Activated CD8-positive, alpha-beta memory T cell treated with anti-CD3 and anti-CD28 coated beads, Interleukin-2, amount 50 U/mL, for 1 hour (primary cell): ENCODE measurements around the gene AADACL3.
"Not testable (repeated sequence)": the region's sequence is repeated elsewhere in the genome, so short reads cannot be mapped to it uniquely, and the experiment has no call there.

ENCODE experiments used
- DNase-seq: peaks from one replicate; pipeline ENCODE4 v3.0.0-alpha.2; 2020; ENCODE audit errors: extremely low read depth

AADACL3 gene, protein sequence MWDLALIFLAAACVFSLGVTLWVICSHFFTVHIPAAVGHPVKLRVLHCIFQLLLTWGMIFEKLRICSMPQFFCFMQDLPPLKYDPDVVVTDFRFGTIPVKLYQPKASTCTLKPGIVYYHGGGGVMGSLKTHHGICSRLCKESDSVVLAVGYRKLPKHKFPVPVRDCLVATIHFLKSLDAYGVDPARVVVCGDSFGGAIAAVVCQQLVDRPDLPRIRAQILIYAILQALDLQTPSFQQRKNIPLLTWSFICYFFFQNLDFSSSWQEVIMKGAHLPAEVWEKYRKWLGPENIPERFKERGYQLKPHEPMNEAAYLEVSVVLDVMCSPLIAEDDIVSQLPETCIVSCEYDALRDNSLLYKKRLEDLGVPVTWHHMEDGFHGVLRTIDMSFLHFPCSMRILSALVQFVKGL

DNA sequence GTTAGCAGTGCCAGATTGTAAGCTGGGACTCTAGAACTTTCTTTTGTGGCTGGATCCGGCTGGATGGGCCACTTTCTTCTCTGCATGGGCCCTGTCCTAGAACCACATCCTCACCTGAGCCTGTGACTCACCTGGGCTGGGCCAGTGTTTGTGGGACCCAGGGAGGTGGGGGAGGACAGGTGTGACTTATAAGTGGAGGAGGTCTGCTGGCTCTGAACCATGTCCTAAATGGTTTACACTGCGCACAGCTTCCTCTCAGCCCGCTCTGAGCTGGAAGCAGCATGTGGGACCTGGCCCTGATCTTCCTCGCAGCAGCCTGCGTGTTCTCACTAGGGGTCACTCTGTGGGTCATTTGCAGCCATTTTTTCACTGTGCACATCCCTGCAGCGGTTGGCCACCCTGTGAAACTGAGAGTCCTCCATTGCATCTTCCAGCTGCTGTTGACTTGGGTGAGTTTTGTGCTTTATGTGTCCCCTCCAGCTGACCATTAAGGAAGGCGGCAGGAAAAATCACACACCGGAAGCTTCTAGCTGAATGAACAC lies at the start of gene AADACL3:
Gene AADACL3 (plus strand): TSS at position 215 of the 542 bp plus-strand sequence. CDS start 67 bp downstream, at position 282.
- DNase-seq, result no peak

DNA sequence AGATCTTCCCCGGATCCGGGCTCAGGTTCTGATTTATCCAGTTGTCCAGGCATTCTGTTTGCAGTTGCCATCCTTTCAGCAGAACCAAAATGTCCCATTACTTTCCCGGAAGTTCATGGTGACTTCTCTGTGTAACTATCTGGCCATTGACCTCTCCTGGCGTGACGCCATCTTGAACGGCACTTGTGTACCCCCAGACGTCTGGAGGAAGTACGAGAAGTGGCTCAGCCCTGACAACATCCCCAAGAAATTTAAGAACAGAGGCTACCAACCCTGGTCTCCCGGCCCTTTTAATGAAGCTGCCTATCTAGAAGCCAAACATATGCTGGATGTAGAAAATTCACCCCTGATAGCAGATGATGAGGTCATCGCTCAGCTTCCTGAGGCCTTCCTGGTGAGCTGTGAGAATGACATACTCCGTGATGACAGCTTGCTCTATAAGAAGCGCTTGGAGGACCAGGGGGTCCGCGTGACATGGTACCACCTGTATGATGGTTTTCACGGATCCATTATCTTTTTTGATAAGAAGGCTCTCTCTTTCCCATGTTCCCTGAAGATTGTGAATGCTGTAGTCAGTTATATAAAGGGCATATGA lies 49.7 kb upstream of the AADACL3 start:
- DNase-seq, result no peak

DNA sequence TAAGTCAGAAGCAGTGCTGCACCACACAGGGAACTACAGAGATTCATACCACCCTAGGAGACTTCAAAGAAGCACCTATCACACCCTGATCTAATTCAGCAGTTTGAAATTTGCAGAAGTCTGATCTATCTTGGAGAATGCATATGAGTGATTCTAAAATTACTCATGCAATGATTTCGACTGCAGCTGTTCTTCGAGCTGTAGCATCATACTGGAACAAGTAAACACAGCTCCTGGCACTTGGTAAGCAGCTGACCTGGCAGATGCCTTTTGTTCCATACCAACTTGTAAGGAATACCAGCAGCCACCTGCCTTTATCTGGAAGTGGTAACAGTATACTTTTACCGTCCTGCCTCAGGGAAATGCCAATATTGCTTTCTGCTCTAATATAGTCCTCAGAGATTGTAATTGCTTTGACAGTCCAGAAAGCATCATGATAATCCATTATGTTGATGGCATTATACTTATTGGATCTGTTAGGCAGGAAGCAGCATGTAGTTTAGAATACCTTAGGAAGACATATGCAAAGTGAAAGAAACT lies 46.3 kb upstream of the AADACL3 start:
- no peak for DNase-seq

DNA sequence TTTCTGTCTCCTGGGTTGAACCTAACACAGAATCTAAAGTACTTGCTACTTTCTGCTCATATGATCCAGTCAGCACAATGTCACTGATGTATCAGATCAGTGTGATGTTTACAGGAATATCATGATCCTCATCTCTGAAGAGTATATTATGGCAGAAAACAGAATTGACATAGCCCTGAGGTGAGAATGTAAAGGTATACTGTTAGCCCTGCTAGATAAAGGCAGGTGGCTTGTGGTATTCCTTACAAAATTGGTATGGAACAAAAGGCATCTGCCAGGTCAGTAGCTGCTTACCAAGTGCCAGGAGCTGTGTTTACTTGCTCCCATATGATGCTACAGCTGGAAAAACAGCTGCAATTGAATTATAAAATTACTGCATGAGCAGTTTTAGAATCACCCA lies 41.6 kb upstream of the AADACL3 start:
- DNase-seq, result no peak

DNA sequence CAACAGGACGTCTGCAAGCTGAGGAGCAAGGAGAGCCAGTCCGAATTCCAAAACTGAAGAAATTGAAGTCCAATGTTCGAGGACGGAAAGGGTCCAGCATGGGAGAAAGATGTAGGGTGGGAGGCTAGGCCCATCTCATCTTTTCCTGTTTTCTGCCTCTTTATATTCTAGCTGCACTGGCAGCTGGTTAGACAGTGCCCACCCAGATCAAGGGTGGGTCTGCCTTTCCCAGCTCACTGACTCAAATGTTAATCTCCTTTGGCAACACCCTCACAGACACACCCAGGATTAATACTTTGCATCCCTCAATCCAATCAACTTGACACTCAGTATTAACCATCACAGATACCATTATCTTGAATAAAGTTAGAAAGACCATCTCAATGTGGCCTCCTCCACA lies 39.8 kb upstream of the AADACL3 start:
- not testable (repeated sequence) for DNase-seq

DNA sequence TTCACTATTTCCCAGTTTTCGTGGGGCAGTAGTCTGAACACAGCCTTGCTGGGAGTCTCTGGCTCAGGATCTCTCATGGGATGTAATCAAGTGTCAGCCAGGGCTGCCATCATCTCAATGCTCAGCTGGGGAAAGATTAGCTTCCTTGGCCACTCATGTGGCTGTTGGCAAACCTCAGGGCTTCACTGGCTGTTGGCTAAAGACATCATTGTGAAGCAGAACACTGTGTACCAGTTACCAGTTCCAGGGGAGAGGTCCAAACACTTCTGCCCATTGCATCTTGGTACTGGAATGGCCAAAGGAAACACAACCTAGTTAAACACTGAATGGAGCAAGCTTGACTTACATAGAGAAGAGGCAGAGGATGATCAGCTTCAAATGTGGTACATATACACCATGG lies 38.3 kb upstream of the AADACL3 start:
- DNase-seq, result no peak

DNA sequence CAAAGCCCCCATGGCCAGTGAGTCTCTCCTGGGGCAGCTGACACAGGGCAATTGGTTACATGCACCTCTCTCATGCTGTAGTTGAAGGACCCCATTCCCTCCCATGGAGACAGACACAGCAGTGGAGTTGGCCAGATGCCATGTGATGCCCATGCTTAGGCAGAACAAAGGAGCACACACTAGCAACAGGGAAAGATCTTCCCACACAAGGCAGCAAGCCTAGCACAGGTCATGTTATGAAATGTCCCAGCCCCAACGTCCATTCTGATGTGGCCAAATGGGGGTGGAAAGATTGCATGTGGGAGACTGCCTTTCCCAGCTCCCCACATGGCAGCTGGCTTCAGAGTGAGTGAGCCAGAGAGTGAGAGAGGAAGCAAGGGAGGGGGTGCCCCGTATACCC lies 37.6 kb upstream of the AADACL3 start:
- DNase-seq, result no peak

DNA sequence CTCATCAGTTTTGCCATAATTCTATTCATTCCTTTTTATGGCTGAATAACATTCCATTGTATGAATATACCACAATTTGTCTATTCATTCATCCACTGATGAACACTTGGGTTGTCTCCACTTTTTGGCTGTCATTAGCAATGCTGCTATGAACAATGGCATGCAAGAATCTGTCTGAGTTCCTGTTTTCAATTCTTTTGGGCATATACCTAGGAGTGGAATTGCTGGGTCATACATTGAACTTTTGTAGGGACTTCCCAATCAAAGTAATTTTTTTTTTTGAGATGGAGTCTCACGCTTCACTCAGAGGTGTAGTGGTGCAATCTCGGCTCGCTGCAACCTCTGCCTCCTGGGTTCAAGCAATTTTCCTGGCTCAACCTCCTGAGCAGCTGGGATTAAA lies 37.1 kb upstream of the AADACL3 start:
- no peak for DNase-seq

DNA sequence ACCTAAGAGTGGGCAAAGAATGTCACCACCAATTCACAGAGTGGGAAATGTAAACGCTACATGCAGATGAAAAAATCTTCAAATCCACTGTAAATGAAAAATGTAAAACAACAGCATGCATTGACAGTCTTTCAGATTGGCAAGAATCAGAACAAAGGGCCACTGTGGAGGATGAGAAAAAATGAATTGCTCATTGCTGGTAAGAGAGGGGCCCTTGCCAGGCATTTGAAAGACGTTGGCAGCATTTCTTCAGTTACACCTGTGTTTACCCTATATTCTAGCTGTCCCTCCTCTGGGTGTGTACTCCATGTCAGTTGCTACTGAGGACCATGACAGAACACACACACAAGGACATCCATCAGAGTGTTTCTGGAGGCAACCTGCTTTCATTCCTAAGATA lies 25.8 kb upstream of the AADACL3 start:
- no peak for DNase-seq

DNA sequence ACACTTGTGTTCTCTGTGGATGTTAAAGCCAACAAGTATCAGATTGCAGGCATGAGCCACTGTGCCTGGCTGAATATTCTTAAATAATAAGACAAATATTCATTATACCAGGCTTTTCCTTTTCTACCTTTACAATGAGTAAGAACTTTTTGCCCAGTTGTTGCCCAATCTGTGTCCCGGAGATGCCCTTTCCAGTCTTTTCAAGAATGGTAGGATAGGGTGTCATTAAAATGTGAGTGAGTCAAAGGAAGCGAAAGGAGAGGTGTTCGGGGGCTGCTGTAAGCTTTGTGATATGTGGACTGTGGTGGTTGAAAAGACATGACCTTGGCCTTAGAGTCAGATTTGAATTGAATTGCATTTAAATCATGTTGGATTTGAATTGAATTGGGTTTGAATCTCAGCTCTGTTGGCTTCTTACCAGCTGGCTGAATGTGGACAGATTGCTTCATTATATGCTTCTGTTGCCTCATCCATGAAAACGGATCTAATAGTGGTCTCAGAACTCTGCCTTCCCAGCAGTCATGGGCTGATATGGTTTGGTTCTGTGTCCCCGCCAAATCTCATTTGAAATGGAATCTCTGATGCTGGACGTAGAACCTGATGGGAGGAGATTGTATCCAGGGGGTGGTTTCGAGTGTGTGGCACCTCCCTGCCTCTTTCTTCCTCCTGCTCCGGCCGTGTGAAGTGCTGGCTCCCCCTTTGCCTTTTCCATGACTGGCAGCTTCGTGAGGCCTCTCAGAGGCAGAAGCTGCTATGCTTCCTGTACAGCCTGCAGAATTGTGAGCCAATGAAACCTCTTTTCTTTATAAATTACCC lies 22.7 kb upstream of the AADACL3 start:
- no peak for DNase-seq

DNA sequence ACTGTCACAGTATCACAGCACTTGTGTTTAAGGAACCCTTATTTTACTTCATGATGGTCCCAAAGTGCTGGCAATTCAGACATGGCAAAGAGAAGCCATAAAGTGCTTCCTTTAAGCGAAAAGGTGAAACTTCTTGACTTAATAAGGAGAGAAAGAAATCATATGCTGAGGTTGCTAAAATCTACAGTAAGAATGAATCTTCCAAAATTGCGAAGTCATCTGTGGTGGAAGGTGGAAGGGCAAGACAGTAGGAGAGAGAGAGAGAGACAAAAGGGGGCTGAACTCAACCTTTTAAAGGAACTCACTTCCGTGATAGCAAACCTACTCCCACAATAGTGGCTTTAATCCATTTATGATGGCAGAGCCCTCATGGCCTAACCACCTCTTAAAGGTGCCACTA lies 19.3 kb upstream of the AADACL3 start:
- no peak for DNase-seq

DNA sequence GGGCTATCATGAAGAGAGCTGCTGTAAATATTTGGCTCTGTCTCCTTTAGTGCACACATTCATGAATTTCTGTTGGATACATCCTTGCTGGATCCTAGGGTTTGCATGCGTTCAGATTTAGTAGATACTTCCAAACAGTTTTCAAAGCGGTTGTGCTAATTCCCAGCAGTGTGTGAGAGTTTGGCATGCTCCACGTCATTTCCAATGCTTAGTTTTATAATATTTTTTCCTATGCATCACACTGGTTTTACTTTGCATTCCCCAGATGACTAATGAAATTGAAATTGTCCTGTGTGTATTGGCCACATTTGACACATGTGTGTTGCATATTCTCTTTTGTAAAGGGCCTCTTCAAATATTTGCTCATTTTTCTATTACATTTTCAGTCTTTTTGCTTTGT lies 18.5 kb upstream of the AADACL3 start:
- DNase-seq, result no peak

DNA sequence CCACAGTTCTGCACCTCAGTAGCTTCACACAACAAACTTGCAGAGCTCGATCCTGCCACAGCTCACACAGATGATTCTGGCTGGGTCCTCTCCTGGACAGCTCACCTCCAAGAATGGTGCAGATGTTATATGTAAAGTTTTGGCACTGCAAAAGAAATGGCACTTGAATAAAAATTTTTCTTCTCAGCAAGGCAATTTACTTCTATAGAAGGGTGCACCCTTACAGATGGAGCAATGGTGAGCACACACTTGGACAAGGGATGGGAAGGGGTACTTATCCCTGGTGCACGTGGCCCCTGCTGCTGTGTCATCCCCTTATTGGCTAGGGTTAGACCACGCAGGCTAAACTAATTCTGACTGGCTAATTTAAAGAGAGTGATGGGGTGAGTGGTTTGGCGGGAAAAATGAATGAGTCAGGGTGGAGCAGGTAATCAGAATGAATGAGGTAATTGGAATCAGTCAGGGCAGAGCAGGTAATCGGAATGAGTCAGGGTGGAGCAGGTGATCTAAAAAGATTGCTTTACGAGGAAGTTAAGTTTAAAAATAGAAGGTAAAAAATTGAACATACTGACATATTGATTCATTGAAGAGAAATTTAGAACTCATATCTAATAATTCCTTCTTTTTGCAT lies 12.0 kb upstream of the AADACL3 start:
- DNase-seq, result no peak

DNA sequence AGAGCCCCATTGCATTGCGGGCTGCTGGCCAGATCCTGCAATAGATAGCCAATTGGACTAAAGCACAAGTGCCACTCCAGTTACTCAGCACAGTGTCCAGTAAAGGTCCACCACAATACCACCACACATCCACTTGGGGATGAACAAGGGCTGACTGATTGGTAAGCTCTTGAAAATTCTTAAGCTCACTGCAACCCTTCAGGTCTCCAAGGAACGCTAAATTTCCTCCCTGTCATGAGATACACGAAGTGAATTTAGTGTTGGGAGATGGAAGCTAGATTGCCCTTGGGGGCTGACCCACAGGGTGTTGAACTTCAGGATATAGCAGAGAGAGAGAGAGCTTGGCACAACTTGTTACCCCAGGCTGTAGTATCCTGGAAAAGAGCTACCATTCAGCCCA lies 9.8 kb upstream of the AADACL3 start:
- no peak for DNase-seq

DNA sequence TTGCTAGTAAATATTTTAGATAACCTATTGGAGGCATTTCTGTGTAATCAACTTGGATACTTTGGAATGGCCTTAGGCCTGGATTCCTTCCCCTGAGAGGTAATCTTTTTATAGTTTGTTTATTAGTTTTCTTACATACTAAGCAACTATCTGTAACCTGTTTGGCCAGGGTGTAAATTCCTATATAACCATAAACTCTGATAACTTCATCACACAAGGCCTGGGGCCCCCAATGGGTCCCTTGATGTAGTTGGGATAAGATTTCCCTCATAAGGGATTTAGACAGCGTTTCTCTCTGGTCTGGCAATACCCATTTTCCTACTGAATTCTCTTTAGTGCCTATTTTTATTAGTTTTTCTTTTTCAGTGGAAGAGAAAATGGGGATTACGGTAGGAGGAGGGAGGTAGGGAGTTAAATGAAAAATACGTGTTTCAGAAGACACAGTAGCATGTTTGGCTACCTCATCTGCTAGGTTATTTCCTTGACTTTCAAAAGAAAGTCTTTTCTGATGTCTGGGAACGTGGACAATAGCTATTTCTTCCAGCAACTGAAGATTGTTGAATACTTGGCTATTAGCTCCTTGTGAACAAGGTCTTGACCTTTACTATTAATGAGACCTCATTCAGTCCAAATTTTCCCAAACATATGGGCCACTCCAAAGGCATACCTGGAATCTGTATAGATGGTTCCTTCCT lies 7.4 kb upstream of the AADACL3 start:
- DNase-seq, result no peak

DNA sequence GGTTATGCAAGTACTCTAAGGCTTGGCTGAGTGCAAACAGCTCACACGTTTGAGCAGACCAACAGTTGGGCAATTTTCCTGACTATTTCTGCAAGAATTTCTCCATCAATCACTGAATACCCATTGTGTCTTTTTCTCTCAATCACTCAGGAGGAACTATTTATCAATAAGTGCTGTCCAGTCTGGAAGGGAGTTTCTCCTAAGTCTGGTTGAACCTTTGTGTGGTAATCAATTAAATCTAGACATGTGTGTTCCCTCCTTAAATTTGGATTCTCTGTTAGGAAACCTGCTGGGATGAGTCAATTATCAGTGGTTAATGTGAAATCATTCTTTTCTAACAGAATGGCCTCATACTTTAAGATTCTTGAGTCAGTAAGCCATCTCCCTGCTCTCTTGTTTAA lies 6.8 kb upstream of the AADACL3 start:
- DNase-seq, result no peak

DNA sequence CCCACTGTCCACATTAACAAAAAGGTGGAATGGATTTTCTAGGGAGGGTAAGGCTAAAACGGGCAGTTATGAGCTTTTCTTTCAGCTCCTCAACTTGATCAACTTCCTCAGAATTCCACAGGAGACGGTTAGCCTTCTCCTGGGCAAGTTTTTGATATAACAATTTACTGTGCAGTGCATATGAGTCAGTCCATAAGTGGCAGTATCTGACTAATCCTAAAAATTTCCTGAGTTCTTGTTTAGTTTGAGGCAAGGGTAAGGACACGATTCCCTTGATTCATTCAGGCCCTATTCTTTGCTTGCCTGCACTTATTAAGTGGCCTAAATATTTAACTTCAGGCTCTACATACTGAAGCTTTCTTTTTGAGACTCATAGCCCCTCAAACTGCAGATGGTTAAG lies 6.2 kb upstream of the AADACL3 start:
- DNase-seq, result no peak

DNA sequence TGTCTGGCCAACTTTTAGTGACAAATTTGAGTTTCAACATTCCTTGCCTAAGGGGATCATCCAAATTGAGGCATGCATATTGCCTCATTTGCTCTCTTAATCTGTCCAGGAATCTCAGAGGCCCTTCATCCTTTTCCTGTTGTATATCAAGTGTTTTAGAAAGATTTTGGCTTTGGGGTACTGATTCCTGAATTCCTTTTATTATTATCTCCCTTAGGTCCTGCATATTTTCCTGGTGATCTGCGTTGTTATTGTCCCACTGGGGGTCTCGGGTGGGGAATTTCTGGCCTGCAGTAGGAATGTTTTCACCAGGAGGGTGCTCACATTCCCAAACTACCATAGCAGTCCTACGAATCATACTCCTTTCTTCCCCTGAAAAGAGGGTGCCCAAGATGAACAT lies 4.4 kb upstream of the AADACL3 start:
- no peak for DNase-seq

DNA sequence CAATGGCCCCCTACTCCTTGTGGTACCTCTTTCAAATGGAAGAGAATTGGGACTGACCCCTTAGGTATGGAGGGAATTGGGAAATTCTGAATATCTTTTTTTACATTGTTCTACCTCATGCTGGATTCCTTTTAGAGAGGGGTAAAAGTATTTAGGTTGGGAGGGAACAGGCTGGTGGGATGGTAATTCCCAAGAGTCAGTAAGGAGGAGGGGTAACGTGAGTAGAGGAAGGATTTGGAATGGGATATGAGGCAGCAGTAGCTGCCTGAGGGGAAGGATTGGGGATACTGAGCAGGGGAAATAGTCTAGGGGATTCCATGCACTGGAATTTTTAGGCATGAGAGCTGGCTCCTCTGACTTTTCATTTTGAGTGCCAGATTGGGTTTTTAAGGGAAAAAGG lies 3.8 kb upstream of the AADACL3 start:
- DNase-seq, result no peak

DNA sequence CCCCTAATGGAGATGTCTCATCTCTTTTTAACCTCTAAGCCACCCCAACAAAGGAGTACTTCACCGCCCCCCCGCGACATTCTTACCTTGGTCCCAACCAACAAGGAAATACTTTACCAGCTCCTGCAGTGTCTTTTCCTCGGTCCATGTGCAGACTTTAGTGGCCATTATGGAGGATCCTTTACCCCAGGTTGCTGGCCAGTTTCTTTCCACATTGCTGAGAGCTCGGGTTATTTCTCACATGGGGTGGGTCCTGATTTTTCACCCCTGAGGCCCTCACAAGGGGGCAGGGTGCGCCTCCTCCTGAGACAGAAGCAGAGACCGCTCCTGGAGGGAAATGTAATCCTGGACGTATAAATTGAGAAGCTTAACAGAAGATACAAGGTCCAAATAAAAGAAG lies 3.0 kb upstream of the AADACL3 start:
- DNase-seq, result no peak

DNA sequence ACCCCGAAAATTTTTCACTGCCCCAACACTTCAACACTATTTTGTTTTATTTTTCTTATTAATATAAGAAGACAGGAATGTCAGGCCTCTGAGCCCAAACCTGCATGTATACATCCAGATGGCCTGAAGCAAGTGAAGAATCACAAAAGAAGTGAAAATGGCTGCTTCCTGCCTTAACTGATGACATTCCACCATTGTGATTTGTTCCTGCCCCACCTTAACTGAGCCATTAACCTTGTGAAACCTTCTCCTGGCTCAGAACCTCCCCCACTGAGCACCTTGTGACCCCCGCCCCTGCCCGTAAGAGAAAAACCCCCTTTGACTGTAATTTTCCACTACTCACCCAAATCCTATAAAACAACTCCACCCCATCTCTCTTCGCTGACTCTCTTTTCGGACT lies 2.3 kb upstream of the AADACL3 start:
- not testable (repeated sequence) for DNase-seq
